ENCODE measurements around the gene CDKL1.
A peak's percentile ranks its signal among the peaks of the same experiment; 100 is the strongest.

CDKL1 gene

GRCh38 chr14:50321009-50321660, 75.5 kb downstream of the CDKL1 start (continued):
- TF ChIP-seq KLF1 (tag by site-specific recombination; IDR thresholded peaks at IDR 0.05) (no peak), ZNF670 (tag by site-specific recombination; IDR thresholded peaks at IDR 0.05; ENCODE audit: low read depth) (no peak), ZFP3 (tag by site-specific recombination; IDR thresholded peaks at IDR 0.05; ENCODE audit: low read depth) (no peak), ELK4 (IDR thresholded peaks at IDR 0.05; ENCODE audit: borderline replicate concordance, low read depth, low read length) (no peak), ZNF239 (tag by site-specific recombination; IDR thresholded peaks at IDR 0.05) (no peak), ZNF521 (tag by site-specific recombination; IDR thresholded peaks at IDR 0.05) (no peak), ZNF707 (tag by site-specific recombination; IDR thresholded peaks at IDR 0.05) (no peak), FEZF1 (tag by site-specific recombination; IDR thresholded peaks at IDR 0.05) (no peak; the same call in 1 of the 2 replicates), HOXA7 (CRISPR knock-in tag; IDR thresholded peaks at IDR 0.05; ENCODE audit: borderline replicate concordance) (no peak), ZNF132 (tag by site-specific recombination; IDR thresholded peaks at IDR 0.05; ENCODE audit: borderline replicate concordance) (no peak), GLIS2 (tag by site-specific recombination; IDR thresholded peaks at IDR 0.05) (no peak), ZNF549 (tag by site-specific recombination; IDR thresholded peaks at IDR 0.05) (no peak), ZNF19 (tag by site-specific recombination; IDR thresholded peaks at IDR 0.05; ENCODE audit: low read depth) (no peak), ZNF544 (tag by site-specific recombination; IDR thresholded peaks at IDR 0.05) (no peak), ZNF423 (tag by site-specific recombination; IDR thresholded peaks at IDR 0.05) (no peak), ZNF174 (tag by site-specific recombination; IDR thresholded peaks at IDR 0.05) (no peak), ZBTB21 (tag by site-specific recombination; IDR thresholded peaks at IDR 0.05) (peak; percentile 80), ZNF157 (tag by site-specific recombination; IDR thresholded peaks at IDR 0.05) (no peak), IKZF3 (tag by site-specific recombination; IDR thresholded peaks at IDR 0.05) (peak; percentile 67), ZSCAN16 (tag by site-specific recombination; IDR thresholded peaks at IDR 0.05) (no peak), ZNF138 (tag by site-specific recombination; IDR thresholded peaks at IDR 0.05; ENCODE audit: borderline replicate concordance) (no peak), ZNF600 (tag by site-specific recombination; IDR thresholded peaks at IDR 0.05) (peak; percentile 50; the same call in 1 of the 2 replicates), KLF16 (tag by site-specific recombination; IDR thresholded peaks at IDR 0.05) (no peak), PRDM10 (tag by site-specific recombination; IDR thresholded peaks at IDR 0.05) (peak; percentile 32; the same call in 1 of the 2 replicates), WT1 (tag by site-specific recombination; IDR thresholded peaks at IDR 0.05) (peak; percentile 53; the same call in 1 of the 2 replicates), ZNF280C (tag by site-specific recombination; IDR thresholded peaks at IDR 0.05) (no peak), ZNF791 (tag by site-specific recombination; IDR thresholded peaks at IDR 0.05) (no peak), ZNF302 (tag by site-specific recombination; IDR thresholded peaks at IDR 0.05; ENCODE audit: low read depth) (no peak), KLF17 (tag by site-specific recombination; IDR thresholded peaks at IDR 0.05) (0 out of 2 replicates have a peak, but pooled peaks have one; percentile 31), ZNF585B (tag by site-specific recombination; IDR thresholded peaks at IDR 0.05) (no peak), KLF9 (tag by site-specific recombination; IDR thresholded peaks at IDR 0.05; ENCODE audit: low read depth) (no peak), BCL6B (tag by site-specific recombination; IDR thresholded peaks at IDR 0.05) (no peak)

Data from HEK293 (cell line).